RWPE1 (cell line): Measurements from ENCODE around the gene IGFBP3.
A peak's percentile ranks its signal among the peaks of the same experiment; 100 is the strongest.

Experiments used
- CTCF ChIA-PET: fragments of 350-600 bp; sonication (Branson Sonifier 250); formaldehyde crosslinking; extraction: SDS; loops from one replicate; lab custom pipeline; 2021; lab: Yijun Ruan, JAX
- POLR2A ChIA-PET: fragments of 400-600 bp; formaldehyde crosslinking; extraction: SDS; loops from one replicate; lab custom pipeline; 2020; ENCODE audit warnings: antibody characterized with exemption; ENCODE audit not compliant: low non-redundant PET; lab: Yijun Ruan, JAX
- DNase-seq: peaks from one replicate; pipeline ENCODE4 v3.0.0; 2012; ENCODE audit warnings: low spot score
- H3K27ac ChIP-seq: fragments of 450-650 bp; 2 replicates; pipeline ENCODE4 v1.5.1; 2017
- TF ChIP-seq, protein P1 (sequence below): fragments of 450-650 bp; conservative IDR thresholded peaks from 2 replicates; pipeline ENCODE4 v1.5.1; 2017; ENCODE audit warnings: low read depth, mild to moderate bottlenecking

Gene IGFBP3, protein sequence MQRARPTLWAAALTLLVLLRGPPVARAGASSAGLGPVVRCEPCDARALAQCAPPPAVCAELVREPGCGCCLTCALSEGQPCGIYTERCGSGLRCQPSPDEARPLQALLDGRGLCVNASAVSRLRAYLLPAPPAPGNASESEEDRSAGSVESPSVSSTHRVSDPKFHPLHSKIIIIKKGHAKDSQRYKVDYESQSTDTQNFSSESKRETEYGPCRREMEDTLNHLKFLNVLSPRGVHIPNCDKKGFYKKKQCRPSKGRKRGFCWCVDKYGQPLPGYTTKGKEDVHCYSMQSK

DNA sequence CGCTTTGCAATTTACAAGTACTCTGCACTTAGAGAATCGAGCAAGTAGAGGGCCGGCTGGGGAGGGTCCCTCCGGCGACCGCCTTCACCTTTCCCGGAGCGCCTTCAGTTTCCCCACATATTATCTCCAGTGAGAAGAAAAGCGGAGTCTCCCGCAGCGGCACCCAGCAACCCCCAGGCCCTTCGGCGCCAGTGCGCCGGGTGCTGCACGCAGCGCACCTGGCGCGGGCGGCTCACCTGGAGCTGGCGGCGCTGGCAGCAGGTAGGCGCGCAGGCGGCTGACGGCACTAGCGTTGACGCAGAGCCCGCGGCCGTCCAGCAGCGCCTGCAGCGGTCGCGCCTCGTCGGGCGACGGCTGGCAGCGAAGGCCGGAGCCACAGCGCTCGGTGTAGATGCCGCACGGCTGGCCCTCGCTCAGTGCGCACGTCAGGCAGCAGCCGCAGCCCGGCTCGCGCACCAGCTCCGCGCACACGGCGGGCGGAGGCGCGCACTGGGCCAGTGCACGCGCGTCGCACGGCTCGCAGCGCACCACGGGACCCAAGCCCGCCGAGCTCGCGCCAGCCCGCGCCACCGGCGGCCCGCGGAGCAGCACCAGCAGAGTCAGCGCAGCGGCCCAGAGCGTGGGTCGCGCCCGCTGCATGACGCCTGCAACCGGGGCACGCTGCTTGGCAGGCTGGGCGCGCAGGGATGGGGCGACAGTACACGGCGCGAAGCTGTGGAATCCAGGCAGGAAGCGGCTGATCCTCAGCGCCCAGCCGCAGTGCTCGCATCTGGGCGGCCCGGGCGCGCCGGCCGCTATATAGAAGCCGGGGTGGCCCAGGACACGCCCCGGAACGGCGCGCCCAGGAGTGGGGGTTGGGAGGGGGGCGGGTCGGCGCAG is at the start of gene IGFBP3:
Gene IGFBP3 (minus strand): TSS at position 771 of the 879 bp plus-strand sequence. CDS start 132 bp downstream, at position 639.
- DNase-seq, result peak; percentile 43
- TF ChIP-seq, protein P1, sequence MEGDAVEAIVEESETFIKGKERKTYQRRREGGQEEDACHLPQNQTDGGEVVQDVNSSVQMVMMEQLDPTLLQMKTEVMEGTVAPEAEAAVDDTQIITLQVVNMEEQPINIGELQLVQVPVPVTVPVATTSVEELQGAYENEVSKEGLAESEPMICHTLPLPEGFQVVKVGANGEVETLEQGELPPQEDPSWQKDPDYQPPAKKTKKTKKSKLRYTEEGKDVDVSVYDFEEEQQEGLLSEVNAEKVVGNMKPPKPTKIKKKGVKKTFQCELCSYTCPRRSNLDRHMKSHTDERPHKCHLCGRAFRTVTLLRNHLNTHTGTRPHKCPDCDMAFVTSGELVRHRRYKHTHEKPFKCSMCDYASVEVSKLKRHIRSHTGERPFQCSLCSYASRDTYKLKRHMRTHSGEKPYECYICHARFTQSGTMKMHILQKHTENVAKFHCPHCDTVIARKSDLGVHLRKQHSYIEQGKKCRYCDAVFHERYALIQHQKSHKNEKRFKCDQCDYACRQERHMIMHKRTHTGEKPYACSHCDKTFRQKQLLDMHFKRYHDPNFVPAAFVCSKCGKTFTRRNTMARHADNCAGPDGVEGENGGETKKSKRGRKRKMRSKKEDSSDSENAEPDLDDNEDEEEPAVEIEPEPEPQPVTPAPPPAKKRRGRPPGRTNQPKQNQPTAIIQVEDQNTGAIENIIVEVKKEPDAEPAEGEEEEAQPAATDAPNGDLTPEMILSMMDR, result no peak
- ChIA-PET CTCF (interaction anchor here (0.7 to 2.1 kb wide), 4 partner anchors 8 to 1167 kb away, joined by 3 to 7 read pairs (median 3); no protein-coding TSS in a partner anchor), POLR2A (no interaction called here)
- H3K27ac ChIP-seq, result no peak within 1 kb of the TSS

DNA sequence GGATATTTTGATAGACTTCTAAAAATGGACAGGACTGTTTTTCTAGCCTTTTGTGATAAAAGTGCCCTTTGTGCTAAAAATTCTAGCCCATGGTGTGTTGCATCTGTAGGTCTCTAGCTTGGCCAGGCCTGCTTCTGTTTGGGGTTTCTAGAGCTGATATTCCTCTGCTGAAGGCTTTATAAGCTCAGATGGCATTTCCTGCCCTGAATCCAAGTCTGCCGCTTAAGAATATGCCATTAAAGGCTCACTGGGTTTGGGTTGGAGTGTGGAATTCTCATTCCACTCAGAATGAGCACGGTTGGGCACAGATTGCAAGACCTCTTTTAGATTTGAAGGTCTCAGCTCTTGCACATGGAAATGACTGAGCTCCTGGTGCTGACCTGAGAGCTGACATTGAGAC is 49.4 kb upstream of the IGFBP3 start:
- ChIA-PET CTCF (interaction anchor here (0.6 kb wide), 1 partner anchor 382 kb away, joined by 3 read pairs; no protein-coding TSS in a partner anchor), POLR2A (no interaction called here)
- DNase-seq, result no peak
- no peak overlapping the region for H3K27ac ChIP-seq
- TF ChIP-seq, protein P1, result no peak

DNA sequence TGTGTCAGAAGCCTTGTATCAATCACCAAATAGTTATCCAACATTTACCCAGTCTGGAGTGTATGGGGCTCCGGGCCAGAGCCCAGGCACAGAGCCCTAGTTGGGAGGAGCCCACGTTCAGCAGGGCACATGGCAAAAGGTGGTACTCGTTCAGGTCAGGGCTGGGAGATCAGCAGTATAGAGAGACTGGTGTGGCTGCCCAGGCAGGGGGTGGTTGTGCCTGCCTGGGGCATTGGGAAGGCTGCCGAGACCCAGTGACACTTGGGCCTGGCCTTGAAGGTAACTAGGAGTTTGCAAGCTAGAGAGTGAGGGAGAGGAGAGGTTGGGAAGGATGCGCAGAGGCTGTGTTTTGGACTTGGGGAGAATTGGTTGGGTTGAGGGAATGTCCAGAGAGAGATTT is 48.9 kb upstream of the IGFBP3 start:
- DNase-seq, result no peak
- CTCF ChIA-PET, result no interaction called here
- TF ChIP-seq, protein P1, result no peak
- POLR2A ChIA-PET, result no interaction called here
- H3K27ac ChIP-seq, result no peak overlapping the region

DNA sequence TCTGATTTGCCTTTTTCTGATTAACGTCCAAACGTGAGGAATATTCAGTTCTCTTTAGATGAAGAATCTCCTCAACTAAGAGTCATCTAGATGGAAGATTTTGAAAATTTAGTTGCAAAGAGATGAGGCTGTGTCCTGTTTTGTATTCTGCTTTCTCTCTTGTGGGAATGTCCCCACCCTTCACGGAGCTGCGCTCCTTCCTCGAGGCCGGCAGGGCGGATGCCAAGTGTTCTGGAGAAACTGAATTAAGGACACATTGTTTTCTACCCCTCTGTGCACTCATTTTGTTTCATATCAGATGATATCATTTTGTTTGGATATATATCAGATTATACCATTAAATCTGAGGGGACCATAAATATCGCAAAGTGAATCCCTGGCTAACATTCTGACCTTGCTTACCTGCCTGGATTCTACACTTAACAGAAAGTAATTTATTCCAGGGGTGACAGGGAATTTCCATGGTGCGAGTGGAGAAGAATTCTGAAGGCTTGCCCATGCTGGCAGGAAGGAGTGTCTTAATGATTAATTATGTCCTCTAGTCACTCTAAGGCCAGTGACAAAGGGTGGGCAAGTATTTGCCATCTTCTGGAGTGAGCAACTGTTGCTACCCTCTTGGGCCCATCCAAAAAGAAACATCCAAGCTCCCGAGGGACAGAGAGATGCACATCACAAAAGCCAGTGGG is 47.9 kb upstream of the IGFBP3 start:
- H3K27ac ChIP-seq, result no peak overlapping the region
- ChIA-PET POLR2A (no interaction called here), CTCF (no interaction called here)
- TF ChIP-seq, protein P1, result no peak
- DNase-seq, result no peak

DNA sequence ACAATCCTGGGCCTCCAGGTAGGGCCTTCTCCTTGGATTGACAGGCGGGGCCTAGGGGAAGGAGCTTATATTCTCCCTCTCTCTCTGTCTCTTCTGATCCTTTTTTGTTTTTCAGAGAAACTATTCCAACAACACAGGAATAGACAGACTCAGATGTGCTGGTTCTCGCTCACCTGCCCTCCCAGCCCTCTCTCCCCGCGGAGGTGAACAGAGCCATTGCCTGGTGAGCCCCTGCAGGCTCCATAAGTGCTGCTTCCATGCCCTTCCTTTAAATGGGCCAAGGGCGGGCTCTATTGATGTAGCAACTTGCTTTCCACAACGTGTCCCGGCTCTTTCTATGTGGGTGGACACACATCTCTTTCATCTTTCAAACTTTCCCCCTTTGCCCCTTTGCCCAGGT is 47.2 kb upstream of the IGFBP3 start:
- CTCF ChIA-PET, result no interaction called here
- DNase-seq, result no peak
- no peak overlapping the region for H3K27ac ChIP-seq
- TF ChIP-seq, protein P1, result no peak
- POLR2A ChIA-PET, result no interaction called here
